Adrenal gland (tissue), 5 donors: ENCODE results near the gene TBC1D22A.

Experiments
- CTCF ChIP-seq, 6 experiments: fragments of 450-650 bp in 4 of 6; fragments of 200-600 bp in 2 of 6; sonication (generic) in 1 of 6; IDR thresholded peaks; 1 replicate in 5 of 6; 2 replicates in 1 of 6; pipeline versions ENCODE4 v1.5.1 to v1.8.0; 2016 to 2021; ENCODE audit warnings: antibody characterized with exemption in 6 of 6, mild to moderate bottlenecking in 2 of 6, moderate library complexity in 1 of 6
- POLR2A ChIP-seq, 2 donors: fragments of 450-650 bp; IDR thresholded peaks; one replicate each; pipeline ENCODE4 v1.6.1; 2017; ENCODE audit warnings: antibody characterized with exemption in 2 of 2, mild to moderate bottlenecking in 2 of 2, moderate library complexity in 1 of 2
- donor health status: DM: no; HTN: no; CAD: no.

GRCh38 chr22:47055921-47056320 is 293.5 kb downstream of the TBC1D22A start:
- TF ChIP-seq CTCF (IDR thresholded peaks at IDR 0.05) (no peak), POLR2A (IDR thresholded peaks at IDR 0.05) (no peak)
